Esophagus squamous epithelium (tissue), 5 donors: ENCODE results near the gene PPP4C. TPM values are rescaled to one million over a fixed set of nuclear protein-coding genes. Genes with fewer than 3 reads are reported as not detected.

Experiments used
- DNase-seq: peaks from one replicate; lab custom pipeline; 2025; lab: John Stamatoyannopoulos, UW
- H3K27ac ChIP-seq, 4 donors: fragments of 200-600 bp; sonication (generic); one replicate each; pipeline ENCODE4 v1.5.1; 2016 to 2019; ENCODE audit warnings: mild to moderate bottlenecking in 1 of 4
- H3K27me3 ChIP-seq, 4 donors: fragments of 200-600 bp; sonication (generic); 1 replicate in 3 of 4; 2 replicates in 1 of 4; pipeline versions ENCODE4 v1.5.1 to v1.6.0; 2017 to 2021; ENCODE audit warnings: antibody characterized with exemption in 1 of 4
- H3K36me3 ChIP-seq, 3 donors: fragments of 200-600 bp; sonication (generic); one replicate each; pipeline ENCODE4 v1.5.1; 2016 to 2019
- H3K4me1 ChIP-seq, 3 donors: fragments of 200-600 bp; sonication (generic); one replicate each; pipeline ENCODE4 v1.5.1; 2017 to 2019
- H3K4me3 ChIP-seq, 4 donors: fragments of 200-600 bp; sonication (generic); 1 replicate in 3 of 4; 2 replicates in 1 of 4; pipeline ENCODE4 v1.5.1; 2016 to 2019; ENCODE audit warnings: mild to moderate bottlenecking in 2 of 4, moderate library complexity in 1 of 4
- H3K9me3 ChIP-seq, 3 donors: fragments of 200-600 bp; sonication (generic); one replicate each; pipeline ENCODE4 v1.5.1; 2016 to 2019
- POLR2A ChIP-seq, 4 donors: fragments of 450-650 bp; IDR thresholded peaks; one replicate each; pipeline ENCODE4 v1.6.1; 2017; ENCODE audit warnings: antibody characterized with exemption in 4 of 4, mild to moderate bottlenecking in 4 of 4, moderate library complexity in 3 of 4
- WGBS, 2 donors: methylation state at CpG; one replicate each; pipeline ENCODE4 v1.1.5; 2018; 5-methylcytosine and 5-hydroxymethylcytosine counted together
- intact Hi-C: fragments of 100-400 bp; cut with DNase I; formaldehyde crosslinking; loops from one replicate; pipeline ENCODE4 v1.15.0; 2022
- total RNA-seq, 4 donors: library from RNA; depleted of rRNA; stranded (reverse); fragments of >200 nt; gene quantifications; one replicate each; pipeline ENCODE4 v1.1.0, GENCODE V29; 2016
- TF ChIP-seq, protein P1 (sequence below), 6 experiments: fragments of 450-650 bp in 4 of 6; fragments of 200-600 bp in 2 of 6; sonication (generic) in 2 of 6; IDR thresholded peaks; one replicate each; pipeline ENCODE4 v1.5.1; 2016 to 2019; ENCODE audit warnings: antibody characterized with exemption in 6 of 6, mild to moderate bottlenecking in 4 of 6, moderate library complexity in 4 of 6
- donor health status: DM: yes; HTN: yes; CAD: no.

The PPP4C gene
- total RNA-seq, 4 donors from 2014 or later = 67.9 to 100 (median 78.4) TPM

DNA sequence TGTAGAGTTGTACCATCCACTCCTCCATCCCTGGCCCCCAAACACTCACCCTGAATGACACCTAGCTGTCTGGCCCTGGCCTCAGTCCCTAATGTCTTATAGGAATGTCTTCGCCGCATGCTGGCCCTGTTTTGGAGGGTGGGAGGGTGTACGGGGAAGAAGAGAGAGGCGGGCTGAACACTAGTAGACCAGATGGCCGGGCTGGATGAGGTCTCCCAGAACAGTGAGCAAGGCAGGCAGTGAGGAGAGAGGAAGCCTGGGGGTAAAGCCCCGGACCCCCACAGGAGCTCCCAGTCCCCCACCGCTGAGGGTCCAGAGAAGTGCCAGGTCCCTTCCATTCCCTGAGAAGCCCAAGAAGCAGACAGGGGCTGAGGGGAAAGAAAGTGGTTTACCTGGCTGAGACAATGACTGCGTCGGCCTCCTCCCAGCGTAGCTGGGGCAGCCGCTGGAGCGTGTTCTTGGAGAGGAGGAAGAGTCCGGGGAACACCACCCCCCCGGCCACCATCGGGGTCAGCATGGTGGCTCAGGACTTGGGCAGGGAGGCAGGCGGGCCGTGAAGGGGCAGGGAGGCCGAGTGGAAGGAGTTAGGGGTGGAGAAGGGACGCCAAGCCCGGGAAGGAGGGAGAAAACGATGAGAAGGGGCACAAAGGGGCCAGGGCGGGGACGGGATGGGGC lies 45.6 kb upstream of the PPP4C start:
- intact Hi-C loops = no loop called here
- no peaks in the 10 kb centered on the region for H3K9me3 ChIP-seq
- TF ChIP-seq POLR2A (IDR thresholded peaks at IDR 0.05) = no peak
- TF ChIP-seq, protein P1, sequence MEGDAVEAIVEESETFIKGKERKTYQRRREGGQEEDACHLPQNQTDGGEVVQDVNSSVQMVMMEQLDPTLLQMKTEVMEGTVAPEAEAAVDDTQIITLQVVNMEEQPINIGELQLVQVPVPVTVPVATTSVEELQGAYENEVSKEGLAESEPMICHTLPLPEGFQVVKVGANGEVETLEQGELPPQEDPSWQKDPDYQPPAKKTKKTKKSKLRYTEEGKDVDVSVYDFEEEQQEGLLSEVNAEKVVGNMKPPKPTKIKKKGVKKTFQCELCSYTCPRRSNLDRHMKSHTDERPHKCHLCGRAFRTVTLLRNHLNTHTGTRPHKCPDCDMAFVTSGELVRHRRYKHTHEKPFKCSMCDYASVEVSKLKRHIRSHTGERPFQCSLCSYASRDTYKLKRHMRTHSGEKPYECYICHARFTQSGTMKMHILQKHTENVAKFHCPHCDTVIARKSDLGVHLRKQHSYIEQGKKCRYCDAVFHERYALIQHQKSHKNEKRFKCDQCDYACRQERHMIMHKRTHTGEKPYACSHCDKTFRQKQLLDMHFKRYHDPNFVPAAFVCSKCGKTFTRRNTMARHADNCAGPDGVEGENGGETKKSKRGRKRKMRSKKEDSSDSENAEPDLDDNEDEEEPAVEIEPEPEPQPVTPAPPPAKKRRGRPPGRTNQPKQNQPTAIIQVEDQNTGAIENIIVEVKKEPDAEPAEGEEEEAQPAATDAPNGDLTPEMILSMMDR (IDR thresholded peaks at IDR 0.05) = no peak
- H3K4me1 ChIP-seq = peaks cover 6 to 14% (median 11%) of the 10 kb centered on the region in 3 donors
- no peak overlapping the region for H3K4me3 ChIP-seq
- no peak overlapping the region for H3K27ac ChIP-seq
- H3K27me3 ChIP-seq = peaks cover 0 to 99% (median 17%) of the 10 kb centered on the region in 4 donors
- no peak for DNase-seq
- no peaks in the 10 kb centered on the region for H3K36me3 ChIP-seq
- WGBS, 2 donors = 14 to 25% methylated on average over 10 to 14 of the region's 23 CpGs

DNA sequence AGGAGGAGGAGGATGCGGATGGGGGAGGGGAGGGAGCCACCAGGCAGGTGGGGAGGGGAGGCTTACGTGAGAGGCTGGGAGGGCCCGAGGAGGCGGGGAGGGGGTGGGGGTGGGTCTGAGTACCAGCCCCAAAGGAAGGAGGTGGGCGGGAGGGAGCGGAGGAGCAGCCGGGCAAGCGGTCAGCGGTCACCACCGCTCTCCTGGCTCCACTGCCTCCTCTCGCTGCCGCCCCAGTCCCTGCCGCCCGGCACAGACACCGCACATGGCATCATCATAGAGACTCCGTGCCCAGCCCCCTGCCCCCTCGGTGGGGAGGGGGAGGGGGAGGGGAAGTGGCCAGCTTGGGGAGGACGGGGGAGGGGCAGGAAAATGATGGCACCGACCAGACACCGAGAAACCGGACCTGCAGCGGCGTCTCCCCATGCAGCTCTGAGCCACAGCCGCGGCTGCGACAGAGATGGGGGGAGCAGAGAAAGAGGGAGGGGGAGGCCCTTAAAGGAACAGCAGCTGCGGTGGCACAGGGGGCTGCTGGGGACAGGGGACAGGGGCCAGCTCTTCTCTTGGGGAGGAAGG lies 44.9 kb upstream of the PPP4C start, which contains the start of gene TLCD3B:
Gene TLCD3B, minus strand, starts transcription at position 431 of the 573 bp plus-strand sequence. CDS start 744 bp downstream, outside the sequence.
- intact Hi-C loops = no loop called here
- Histone ChIP-seq H3K27me3 (peaks cover 0 to 99% (median 17%) of the 10 kb centered on the region in 4 donors), H3K36me3 (no peaks in the 10 kb centered on the region), H3K9me3 (no peaks in the 10 kb centered on the region), H3K4me3 (peak within 1 kb of the TSS in 1 of 4 donors; percentile 37), H3K27ac (no peak within 1 kb of the TSS), H3K4me1 (peaks cover 6 to 14% (median 11%) of the 10 kb centered on the region in 3 donors)
- TF ChIP-seq POLR2A (IDR thresholded peaks at IDR 0.05) = no peak
- TF ChIP-seq, protein P1 (IDR thresholded peaks at IDR 0.05) = no peak
- no peak for DNase-seq
- 0 to 2% methylated on average over 7 to 18 of the region's 27 CpGs for WGBS, 2 donors

DNA sequence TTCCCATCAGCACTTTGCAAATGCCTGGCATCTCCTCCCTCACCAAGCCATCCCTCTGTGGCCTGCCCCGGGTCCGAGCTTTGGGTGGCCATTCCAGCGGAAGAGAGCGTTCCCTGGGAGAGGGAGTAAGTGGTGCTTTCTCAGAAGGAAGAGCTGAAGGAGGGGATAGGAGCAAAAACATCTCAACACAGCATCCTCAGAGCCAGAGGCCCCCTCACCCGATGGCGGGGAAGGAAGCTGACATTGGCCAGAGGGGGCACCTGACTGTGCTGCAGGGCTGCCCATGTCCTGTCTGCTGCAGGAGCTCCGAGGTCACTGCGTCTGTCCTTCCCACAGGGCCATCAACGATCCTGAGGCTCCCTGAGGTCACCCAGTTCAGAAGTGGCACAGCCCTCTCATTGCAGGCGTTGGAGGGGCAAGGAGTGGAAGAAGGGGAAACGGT lies 44.3 kb upstream of the PPP4C start:
- DNase-seq = no peak
- Histone ChIP-seq H3K4me1 (peaks cover 6 to 14% (median 11%) of the 10 kb centered on the region in 3 donors), H3K36me3 (no peaks in the 10 kb centered on the region), H3K4me3 (no peak overlapping the region), H3K27me3 (peaks cover 0 to 99% (median 17%) of the 10 kb centered on the region in 4 donors), H3K27ac (no peak overlapping the region), H3K9me3 (no peaks in the 10 kb centered on the region)
- intact Hi-C loops = no loop called here
- 21% methylated on average over 8 of the region's 11 CpGs; no CpG with 5 or more reads in 1 of the 2 donors for WGBS, 2 donors
- TF ChIP-seq POLR2A (IDR thresholded peaks at IDR 0.05) = no peak
- TF ChIP-seq, protein P1 (IDR thresholded peaks at IDR 0.05) = no peak

DNA sequence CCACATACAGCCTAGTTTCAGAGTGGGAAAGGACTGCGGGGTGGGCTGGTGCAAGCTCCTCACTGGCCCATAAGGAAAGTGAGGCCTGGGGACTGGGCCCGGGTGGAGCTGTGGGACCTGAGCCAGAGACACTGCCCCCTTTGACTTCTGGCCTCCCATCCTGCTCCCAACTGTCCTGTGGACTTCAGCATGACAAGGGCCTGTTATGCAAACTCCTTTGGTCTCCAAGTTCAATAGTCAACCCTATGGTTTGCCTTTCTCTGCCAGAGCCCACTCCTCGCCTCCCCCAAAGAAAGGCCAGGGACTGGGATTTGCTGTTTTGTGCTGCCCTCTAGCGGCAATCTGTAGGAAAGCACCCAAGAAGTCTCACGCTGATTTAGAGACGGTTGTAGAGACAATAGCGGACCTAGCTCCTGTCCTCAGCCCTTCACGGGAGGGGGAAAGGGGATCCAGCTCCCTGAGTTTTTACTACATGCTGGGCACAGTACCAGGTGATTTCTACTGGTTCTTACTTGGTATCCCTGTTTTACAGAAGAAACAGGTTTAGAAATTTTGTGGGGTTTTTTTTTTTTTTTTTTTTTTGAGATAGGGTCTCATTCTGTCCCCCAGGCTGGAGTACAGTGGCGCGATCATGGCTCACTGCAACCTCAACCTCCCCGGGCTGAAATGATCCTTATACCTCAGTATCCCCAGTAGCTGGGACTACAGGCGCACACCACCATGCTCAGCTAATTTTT lies 43.5 kb upstream of the PPP4C start:
- 24 to 28% methylated on average over 11 of the region's 12 CpGs for WGBS, 2 donors
- peaks cover 6 to 14% (median 11%) of the 10 kb centered on the region in 3 donors for H3K4me1 ChIP-seq
- H3K4me3 ChIP-seq = no peak overlapping the region
- TF ChIP-seq, protein P1 (IDR thresholded peaks at IDR 0.05) = peak; percentile 52 to 75 (median 65)
- no peak for TF ChIP-seq POLR2A (IDR thresholded peaks at IDR 0.05)
- no peak overlapping the region for H3K27ac ChIP-seq
- intact Hi-C loops = no loop called here
- DNase-seq = no peak
- no peaks in the 10 kb centered on the region for H3K36me3 ChIP-seq
- H3K9me3 ChIP-seq = no peaks in the 10 kb centered on the region
- peaks cover 0 to 95% (median 17%) of the 10 kb centered on the region in 4 donors for H3K27me3 ChIP-seq
